GM18508 (cell line): ENCODE results near the gene PRUNE2.
A peak's percentile ranks its signal among the peaks of the same experiment; 100 is the strongest.

Experiments used
- ATAC-seq: cut with Tn5 transposase; IDR thresholded peaks from one replicate; pipeline ENCODE4 v1.9.1; 2021; ENCODE audit warnings: moderate number of reproducible peaks; ENCODE audit not compliant: insufficient read depth, unreplicated experiment

The PRUNE2 gene

GRCh38 chr9:76562511-76562911 lies 343.4 kb downstream of the PRUNE2 start:
- ATAC-seq, result peak; percentile 64

GRCh38 chr9:76561900-76562299 lies 344.0 kb downstream of the PRUNE2 start:
- ATAC-seq, result peak; percentile 6
